T-helper 2 cell treated with Interferon-gamma antibody and Interleukin-4, amounts not matched to agents 100 ng/mL and 5 ng/mL, for 36 hours (primary cell): Measurements from ENCODE around the gene SDR42E1. TPM values are rescaled to one million over a fixed set of nuclear protein-coding genes. Genes with fewer than 3 reads are reported as not detected.
"Not testable (repeated sequence)": the region's sequence is repeated elsewhere in the genome, so short reads cannot be mapped to it uniquely, and the experiment has no call there.

Experiments used
- intact Hi-C: fragments of 100-400 bp; cut with micrococcal nuclease; formaldehyde crosslinking; loops from one replicate; pipeline ENCODE4 v1.15.1; 2023
- total RNA-seq: library from RNA; stranded (reverse); gene quantifications from 2 replicates; pipeline ENCODE4 v1.2.3, GENCODE V29; 2022

Gene SDR42E1
- total RNA-seq, 1 donor from 2014 or later: 7.3 TPM

DNA sequence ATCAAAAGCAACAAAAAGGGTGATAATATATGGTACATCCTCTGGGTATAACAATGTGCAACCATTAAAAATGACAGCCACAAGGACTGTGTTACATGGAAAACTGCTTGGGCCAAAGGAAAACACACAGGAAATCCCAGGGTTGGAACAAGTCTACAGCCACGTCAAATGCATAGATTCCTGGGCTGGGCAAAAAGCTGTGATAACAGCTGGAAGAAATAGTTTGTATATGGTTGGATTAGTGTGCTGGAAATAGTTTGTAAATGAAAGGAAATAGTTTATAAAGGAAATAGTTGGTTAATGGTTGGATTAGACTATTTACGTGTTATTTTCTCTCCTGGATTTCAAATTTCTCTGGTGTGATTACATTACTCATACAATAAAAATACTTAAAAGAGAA lies 26.4 kb upstream of the SDR42E1 start:
- intact Hi-C loops: no loop called here

DNA sequence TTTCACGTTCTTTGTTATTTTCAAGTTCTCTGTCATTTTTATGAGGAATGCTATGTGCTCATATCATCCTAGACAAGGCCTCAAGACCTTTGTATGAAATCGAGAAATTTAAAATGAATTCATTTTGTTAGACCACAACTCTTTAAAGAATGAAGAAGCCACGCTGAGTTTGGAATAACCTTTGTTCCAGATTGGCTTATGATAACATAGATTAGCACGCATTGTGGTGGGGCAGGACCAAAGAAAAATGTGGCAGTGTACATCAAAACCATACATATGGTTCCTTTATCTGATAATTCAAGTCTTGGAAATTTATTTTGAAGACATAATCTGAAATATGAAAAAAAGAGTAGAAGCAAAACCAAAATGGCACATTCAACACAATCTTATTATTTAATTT lies 26.0 kb upstream of the SDR42E1 start:
- intact Hi-C loops: no loop called here

DNA sequence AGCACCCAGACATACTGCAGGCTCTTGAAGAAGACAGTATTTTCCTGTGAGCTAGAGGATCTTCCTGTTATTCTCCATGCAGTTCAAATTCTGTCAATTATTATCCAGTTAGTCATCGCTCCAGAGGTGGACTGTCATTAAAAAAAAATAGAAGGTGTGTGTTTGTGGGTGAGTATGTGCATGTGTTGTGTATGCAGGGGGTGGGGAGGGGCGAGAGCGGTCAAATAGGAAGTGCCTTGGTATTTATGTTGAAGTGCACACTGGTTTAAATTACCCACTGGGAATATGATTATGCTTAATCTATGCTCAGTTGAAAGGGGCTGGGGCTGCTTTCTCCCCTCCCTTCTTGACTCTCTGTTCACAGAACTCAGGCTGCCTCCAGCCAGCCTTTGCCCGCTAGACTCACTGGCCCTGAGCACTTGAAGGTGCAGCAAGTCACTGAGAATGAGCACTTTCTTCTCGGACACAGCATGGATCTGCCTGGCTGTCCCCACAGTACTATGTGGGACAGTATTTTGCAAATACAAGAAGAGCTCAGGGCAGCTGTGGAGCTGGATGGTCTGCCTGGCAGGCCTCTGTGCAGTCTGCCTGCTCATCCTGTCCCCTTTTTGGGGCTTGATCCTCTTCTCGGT lies 23.8 kb upstream of the SDR42E1 start, which contains the start of gene HSD17B2:
HSD17B2 (plus strand) TSS at position 273 of the 632 bp plus-strand sequence; CDS start at position 445, 172 bp downstream.
- intact Hi-C loops: no loop called here

DNA sequence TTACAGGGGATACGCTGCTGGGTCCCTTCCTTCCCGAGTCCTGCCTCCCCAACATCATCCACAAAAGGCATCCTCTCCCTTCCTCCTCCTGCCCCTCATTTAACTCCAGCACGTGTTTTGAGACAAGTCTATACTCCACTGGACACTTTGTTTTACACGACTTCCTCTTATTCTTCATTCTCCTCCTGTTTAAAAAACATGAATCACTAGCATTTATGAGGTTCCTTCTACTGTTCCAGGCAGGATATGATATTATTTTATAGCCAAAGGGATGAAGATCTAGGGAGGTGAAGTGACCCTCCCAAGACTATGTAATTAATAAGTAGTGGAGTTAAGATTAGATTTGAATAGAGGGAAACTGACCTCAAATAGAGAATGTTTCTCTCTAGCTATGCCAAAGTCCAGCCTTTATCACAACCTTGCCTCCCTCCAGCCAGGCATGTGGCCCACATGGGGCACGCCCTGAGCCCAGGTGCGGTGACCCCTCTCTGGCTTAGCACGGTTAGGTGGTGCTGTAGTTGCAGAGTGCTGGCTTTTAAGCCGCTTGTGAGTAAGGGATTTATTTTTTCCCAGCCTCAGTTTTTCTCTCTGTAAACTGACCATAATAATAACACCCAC lies 22.5 kb upstream of the SDR42E1 start:
- intact Hi-C loops: no loop called here

DNA sequence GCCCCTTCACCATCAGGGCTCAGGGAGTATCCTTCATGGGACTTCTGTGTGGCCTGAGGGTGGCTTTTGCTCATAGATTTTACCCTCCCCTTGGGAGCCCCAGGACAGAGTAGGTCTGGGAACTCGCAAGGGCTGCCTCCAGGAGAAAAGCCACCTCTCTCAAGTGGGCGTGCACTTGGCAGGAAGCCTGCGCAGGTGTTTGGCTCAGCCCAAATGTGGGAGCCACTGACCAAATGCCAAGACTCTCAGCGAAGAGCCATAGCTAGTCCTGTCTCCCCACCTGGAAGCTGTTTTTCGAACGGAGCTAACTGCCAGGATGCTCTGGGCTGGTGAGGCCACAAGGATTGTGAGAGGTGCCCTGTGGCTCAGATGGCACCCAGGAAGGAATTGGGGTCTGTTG lies 21.7 kb upstream of the SDR42E1 start:
- intact Hi-C loops: no loop called here

DNA sequence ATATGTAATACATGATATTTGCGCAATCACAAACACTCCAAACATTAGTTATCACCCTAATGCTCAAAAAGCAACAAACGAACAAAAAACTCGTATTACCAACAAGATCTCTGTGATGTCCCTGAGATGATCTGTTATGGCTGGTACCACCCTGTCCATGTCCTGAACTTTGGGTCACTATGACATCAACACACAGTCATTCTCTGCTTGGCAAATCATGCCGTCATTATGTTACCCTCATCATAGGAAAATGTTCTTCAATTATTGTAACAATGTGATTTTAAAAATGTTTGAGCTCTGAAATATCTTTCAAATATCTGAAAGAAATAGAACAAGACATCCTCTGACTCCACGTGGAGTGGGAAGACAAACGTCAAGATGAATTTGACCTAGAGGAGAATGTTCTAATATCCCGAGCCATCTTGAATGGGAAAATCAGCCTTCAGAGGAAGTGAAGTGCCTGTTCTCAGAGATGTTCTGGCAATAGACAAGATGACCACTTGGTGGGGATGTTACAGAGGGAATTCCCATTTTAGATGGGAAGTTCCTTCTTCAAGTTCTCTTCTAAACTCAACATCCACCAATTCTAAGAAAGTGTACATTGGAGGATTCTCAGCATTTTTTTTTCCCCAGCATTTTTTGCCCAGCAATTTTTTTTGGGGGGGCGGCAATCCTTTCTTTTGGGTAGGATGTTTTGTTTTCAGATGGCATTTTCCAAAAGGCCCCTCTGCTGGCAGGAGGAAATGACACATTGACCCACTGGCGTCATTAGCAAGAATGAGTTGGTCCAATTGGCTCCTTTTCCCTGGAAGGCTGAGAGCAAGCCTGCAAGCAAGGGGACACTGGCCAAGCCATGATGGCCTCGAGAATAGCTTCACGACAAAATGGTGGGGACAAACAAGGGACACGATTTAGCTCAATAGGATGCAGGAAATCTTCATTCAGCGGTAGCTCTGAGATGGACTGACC lies 20.1 kb upstream of the SDR42E1 start:
- intact Hi-C loops: loop anchor here (2.0 kb wide), 1 partner anchor 199 kb away; no protein-coding TSS in a partner anchor

DNA sequence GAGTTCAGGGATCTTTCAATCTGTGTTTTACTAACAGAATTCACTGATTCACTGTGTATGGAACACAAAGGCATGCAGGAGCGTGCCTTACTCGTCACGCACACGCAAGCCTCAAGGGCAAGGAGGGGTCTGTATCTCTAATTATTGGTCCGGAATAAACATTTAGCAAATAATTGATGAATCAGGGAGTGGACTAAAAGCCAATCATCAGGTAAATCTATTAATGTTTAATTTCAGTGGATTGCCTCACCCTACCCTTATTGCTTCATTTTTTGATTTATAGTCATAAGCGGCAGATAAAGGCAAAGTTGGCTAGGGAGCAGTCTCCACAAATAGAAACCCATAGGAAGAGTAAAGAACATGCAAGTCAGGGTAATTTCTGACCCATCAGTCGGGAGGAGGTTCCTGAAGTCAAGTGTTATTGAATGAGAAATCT lies 16.4 kb upstream of the SDR42E1 start:
- intact Hi-C loops: no loop called here

DNA sequence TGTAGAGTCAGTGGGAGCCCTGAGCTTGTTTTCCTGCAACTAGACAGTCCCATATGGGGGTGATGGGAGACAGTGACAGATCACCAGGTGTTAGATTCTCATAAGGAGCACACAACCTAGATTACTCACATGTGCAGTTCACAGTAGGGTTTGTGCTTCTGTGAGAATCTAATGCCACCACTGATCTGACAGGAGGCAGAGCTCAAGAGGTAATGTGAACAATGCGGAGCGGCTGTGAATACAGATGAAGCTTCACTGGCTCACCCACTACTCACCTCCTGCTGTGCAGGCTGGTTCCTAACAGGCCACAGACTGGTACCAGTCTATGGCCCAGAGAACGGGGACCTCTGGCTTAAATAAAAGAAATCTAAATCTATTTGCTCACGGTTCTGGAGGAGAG lies 13.6 kb upstream of the SDR42E1 start:
- intact Hi-C loops: no loop called here

DNA sequence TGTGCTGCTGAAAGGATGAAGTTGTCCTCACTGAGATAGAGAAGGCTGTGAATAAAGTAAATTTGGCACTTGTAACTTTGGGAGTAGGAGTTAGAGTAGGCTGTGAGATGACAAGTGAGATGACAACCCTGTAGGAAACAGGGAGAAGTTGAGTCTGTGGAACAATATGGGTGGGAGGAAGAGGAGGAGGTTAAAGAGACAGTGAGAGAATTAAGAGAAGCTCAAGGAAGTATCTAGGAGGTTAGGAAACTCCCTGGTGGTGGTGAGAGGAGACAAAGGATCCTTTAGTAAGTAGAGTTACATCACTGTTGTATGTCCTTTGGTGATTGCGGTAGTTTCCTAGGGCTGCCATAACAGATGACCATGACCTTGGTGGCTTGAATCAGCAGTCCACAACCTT lies 13.0 kb upstream of the SDR42E1 start:
- intact Hi-C loops: no loop called here

DNA sequence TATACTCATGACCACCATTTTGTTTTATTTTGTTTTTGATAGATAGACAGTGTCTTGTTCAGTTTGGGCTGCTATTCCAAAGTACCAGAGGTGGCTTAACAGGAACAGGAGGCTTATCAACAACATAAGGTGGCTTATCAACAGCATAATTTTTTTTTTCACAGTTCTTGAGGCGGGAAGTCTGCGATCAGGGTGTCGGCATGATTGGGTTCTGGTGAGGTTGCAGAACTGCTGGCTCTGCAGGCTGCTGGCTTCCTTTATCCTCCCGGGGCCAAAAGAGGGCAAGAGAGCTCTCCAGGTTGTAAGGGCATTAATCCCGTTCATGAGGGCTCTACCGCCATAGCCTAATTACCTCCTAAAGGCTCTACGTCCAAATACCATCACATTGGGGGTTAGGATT lies 11.9 kb upstream of the SDR42E1 start:
- intact Hi-C loops: no loop called here

DNA sequence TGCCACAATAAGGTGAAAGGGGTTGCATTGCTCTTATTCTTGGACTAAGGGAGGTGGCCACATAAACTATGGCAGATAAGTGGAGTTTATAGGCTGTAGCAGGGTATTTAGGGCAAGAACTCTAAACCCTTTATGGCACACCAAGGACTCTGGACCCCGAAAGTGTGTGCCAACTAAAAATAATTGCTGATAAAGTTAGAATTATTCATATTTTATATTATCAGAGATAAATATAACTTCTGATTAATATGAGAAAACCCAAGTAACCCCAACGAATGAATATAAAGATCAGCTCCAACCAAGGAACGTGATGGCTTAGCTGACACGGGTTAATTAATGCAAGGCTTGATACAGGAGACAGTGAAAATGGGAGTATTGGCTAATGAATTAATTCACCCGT lies 8.8 kb upstream of the SDR42E1 start:
- intact Hi-C loops: no loop called here

DNA sequence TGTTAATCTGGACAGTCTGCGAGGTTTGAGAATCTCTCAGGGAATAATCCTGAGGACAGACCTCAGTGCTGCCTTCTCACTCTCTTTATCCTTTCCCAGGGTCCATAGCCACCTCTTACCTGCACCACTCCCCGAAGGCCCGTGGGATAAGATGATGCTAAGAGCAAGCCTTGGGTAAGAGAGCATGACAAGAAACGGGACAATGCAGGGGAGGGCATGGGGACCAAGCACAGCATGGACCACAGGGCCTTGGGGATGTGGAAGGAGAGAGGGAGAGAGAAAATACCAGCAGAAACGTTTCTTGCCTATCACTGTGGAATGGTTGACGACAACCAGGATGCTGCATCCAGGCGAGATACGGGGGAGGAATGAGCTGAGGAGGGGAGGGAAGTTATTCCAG lies 8.3 kb upstream of the SDR42E1 start:
- intact Hi-C loops: no loop called here

DNA sequence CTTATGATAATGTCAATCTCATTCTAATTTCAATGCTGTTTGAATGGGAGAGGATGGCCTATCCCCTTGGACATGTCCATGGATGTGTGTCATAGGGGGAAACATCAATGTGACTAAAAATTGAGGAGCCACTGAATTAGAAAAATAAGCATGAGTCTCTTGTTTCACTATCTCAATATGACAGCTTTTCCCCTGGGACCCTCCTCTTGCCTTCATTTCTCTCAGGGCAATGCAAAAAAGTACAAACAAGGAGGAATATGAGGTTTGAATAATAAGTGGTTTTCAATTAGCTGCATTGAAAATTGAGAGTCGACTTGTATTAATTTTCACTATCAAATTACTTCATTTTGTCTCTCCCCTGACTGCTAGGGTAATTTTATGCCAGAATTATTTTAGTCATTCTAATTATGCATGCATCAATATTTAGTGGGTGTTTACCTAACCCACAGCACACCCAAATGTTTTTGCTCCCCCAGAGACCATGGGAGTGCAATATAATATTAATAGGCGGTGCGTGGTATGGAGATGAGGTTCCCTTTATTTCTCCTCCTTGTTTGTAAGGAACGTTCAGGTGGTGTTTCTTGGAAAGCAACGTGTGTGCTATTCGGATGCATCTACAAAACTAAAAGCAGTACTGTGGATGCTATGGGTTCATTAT lies 6.8 kb upstream of the SDR42E1 start:
- intact Hi-C loops: no loop called here

DNA sequence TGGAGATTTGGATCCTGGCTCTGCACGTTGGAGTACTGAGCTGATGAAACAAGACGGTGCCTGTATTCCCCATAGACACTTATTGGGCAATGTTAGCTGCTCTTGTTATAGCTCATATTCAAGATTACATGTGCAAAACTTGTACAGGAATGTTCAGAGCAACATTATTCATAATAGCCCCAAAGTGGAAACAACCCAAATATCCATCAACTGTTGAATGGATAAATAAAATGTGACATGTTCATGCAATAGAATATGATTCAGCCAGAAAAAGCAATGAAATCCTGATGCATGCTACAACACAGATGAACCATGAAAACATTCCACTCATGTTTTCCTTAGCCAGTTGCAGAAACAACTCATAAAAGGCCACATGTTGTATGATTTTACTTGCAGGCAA lies 5.7 kb upstream of the SDR42E1 start:
- intact Hi-C loops: no loop called here

DNA sequence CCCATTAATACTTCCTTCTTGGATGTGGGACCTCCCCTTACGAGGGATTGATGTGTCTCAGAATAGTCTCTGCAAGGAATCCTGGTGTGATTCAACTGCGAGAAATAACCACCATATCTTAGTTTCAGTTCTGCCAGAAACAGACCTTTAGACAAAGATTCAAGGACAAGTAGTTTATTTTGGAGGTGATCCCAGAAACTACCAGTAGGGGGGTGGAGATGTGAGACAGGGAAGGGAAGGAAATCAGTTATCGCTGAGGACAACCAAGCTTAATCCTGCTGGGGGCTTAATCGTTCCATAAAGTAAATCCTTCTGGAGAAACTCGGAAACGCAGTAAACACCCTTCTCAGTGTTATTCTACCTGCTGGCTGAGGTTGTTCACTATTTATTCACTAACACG lies 5.0 kb upstream of the SDR42E1 start:
- intact Hi-C loops: no loop called here

DNA sequence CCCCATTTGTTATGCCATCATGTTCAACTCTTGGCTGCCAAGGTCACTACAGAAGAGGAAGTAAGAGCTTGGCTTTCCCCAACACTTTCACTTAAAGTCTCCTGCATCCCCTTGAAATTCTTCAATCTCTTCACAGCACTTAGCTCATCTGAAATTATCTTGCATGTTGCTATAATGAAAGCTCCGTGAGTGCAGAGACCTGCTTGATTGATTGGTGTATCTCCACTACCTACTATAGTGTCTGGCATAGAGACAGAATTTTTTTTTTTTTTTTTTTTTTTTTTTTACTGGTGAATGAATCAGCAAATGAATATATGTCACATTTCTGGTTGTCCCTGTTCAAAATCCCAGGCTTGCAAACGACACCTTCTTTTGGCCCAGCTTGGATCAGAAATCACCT lies 1.9 kb upstream of the SDR42E1 start:
- intact Hi-C loops: no loop called here

DNA sequence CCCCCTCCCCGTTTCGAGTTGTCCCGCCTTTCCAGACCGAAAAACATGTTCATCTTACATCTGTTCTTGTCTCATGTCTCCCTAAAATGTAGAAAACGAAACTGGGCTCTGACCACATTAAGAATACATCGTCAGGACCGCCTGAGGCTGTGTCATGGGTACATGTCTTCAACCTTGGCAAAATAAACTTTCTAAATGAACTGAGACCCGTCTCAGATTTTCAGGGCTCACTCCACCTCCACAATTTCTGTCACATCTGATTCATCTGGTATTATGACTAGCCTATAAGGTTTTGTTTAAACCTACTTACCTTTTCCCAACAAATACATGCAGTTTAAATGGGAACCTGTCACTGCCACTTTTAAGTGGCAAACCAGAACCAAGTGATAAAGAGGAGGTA lies 621 bp downstream of the SDR42E1 start:
- intact Hi-C loops: no loop called here

DNA sequence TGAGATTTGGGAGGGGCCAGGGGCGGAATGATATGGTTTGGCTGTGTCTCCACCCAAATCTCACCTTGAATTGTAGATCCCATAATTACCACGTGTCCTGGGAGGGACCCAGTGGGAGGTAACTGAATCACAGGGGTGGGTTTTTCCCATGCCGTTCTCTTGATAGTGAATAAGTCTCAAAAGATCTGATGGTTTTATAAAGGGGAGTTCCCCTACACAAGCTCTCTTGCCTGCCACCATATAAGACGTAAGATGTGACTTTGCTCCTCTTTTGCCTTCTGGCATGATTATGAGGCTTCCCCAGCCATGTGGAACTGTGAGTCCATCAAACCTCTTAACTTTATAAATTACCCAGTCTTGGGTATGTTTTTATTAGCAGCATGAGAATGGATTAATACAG lies 1.5 kb downstream of the SDR42E1 start:
- intact Hi-C loops: not testable (repeated sequence)

DNA sequence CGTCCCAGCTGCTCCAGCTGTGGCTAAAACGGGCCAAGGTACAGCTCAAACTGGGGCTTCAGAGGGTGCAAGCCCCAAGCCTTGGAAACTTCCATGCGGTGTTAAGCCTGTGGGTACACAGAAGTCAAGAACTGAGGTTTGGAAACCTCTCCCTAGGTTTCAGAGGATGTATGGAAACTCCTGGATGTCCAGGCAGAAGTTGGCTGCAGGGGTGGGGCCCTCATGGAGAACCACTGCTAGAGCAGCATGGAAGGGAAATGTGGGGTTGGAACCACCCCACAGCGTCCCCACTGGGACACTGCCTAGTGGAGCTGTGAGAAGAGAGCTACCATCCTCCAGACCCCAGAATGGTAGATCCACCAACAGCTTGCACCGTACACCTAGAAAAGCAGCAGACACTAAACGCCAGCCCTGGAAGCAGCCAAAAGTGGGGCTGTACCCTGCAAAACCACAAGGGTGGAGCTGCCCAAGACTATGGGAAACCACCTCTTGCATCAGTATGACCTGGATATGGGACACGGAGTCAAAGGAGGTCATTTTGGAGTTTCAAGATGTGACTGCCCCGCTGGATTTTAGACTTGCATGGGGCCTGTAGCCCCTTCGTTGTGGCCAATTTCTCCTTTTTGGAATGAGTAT lies 2.2 kb downstream of the SDR42E1 start:
- intact Hi-C loops: no loop called here

DNA sequence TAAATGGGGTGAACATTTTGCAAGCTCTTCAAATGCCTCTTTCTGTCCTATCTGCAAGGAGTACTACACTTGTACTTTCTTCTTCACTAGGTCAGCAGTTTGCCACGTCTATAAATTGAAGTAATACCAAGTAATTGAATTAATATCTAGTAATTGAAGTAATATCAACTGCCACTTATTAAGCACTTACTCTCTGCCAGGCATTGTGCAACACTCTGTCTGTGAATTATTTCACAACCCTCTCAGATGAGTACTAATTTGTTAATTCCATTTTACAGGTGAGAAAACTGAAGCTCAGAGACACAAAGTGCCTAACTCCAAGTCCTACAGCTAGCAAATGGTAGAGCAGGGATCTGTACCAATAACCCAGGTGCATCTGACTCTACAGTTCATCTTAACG lies 4.1 kb downstream of the SDR42E1 start:
- intact Hi-C loops: no loop called here

DNA sequence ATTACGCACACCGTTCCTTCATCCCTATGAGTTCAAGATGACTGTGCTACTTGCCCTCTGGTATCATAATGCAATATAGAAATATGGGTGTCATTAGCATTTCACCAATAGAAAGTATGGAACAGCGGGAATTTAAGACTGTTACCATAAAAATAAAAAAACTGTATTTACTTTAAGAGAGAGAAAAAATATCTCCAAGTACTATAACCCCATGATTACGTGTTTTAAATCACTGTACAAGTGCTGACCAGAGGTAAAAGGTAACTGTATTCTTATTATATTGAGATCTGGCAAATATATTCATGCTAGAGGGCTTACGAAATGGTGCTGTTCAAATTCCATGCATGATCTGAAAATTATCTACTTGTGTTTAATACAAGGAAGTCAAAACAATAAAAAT lies 5.2 kb downstream of the SDR42E1 start:
- intact Hi-C loops: no loop called here
